DMS79 (cell line): ENCODE results near the gene FAM50A.
A peak's percentile ranks its signal among the peaks of the same experiment; 100 is the strongest.

Experiments
- DNase-seq: peaks from one replicate; lab custom pipeline; 2025; lab: John Stamatoyannopoulos, UW

FAM50A gene

DNA sequence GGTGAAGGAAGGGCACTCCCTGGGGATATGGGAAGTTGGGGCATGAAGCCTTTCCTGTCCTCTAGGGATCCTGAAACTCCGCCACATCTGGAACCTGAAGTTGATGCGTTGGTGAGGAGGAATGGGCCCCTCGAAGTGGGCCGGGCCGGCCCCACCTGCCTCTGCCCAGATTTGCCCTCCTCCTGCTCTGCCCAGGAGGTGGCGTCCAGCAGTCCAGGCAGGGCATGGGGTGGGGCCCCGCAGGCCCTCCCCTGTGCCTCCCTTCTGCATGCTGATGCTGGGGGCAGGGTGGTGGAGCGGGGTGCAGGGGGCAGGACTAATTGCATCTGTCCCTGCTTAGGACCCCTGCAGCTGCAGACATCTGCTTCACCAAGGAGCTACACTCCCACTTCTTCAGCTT is 30.8 kb upstream of the FAM50A start:
- no peak for DNase-seq

DNA sequence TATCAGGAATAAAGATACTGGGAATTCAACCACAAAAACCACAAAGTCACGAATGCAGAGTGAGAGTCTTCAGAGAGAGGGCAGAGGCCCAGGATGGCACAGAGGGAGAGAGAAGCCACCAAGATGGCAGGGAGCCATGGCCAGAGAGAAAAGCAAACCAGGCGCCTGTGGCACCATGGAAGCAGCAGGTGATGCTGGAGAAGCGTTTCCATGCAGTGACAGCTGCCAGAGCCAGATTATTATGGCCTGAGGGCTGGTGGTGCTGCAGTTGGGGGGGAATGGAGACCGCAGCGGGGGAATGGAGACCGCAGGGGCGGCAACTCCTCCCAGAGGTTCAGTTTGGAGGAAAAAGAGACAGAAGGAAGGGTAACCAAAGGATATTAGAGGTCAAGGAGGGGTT is 26.8 kb upstream of the FAM50A start:
- peak; percentile 39 for DNase-seq

GRCh38 chrX:154419189-154419588 is 24.8 kb upstream of the FAM50A start:
- DNase-seq, result no peak

DNA sequence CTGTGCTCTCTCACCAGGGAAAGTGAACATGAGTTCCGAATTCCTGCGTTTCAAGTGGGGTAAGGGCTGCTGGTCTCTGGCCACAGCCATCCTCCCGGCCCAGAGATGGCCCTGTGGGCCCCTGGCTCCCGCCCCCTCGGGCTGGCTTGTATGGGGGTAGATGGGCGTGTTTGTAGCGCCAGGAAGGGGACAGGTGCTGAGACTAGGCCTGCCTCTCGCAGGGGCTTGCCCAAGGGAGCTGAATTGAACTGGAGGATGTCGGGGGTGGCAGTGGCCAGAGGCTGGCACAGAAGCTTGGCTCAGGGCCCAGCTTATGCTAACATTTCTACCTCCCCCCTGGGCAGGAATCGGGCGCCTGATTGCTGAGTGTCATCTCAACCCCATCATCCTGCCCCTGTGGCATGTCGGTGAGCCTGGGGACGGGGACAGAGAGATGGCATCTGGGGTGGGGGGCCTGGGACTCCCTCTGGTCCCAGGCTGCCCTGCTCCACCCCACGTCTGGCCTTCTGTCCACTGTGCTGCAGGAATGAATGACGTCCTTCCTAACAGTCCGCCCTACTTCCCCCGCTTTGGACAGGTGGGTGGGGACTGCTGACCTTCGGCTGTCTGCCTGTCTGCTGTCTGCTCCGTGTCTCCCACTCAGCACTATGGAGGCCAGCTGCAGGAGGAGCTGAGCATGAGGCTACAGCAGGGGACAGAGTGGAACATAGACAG is 24.1 kb upstream of the FAM50A start:
- peak; percentile 50 for DNase-seq

DNA sequence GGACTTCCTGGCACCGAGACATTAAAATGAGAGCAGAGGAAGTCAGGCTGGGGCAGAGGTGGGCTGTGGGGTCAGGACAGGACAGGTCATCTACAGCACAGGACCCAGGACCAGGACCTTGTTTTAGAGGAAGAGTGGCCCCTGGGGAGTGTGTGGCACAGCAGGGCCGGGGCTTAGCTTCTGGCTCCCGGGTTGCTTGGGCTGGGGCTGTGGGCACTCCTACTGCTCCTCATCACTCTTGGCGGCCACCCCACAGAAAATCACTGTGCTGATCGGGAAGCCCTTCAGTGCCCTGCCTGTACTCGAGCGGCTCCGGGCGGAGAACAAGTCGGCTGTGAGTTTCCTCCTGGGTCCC is 23.6 kb upstream of the FAM50A start:
- DNase-seq, result no peak

DNA sequence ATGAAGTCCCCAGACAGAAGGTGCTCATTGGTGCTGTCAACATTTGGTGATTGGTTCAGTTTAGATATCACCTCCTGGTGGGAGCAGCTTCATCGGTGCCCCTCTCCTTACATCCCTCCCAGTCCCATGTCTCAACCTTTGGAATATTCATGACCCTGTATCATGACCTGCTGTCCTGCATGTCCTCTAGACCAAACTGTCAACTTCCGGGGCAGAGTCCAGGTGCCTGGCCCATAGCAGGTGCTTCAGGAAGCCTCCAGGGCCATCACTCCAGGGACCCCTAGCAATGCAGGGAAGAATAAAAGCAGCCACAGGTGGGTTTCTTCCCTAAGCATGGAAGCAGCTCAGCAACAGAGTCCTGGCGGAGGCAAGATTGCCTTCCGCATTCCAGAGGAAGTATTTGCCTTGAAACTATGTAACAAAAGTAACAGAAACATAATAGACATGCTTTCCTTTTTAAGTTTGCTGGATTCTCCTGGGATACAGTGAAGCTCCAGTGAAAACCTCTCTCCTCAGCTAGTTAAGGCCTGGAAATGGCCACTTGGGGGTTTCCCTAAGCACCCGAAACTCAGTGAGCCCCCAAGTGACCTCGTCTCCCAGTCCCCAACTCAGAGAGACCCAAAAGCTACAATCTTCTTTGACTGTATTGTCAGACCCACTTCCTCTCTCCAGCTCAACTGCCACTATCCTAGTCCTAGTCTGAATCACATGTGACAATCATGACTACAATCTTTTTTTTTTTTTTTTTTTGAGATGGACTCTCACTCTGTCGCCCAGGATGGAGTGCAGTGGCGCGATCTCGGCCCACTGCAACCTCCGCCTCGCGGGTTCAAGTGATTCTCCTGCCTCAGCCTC is 16.8 kb upstream of the FAM50A start:
- no peak for DNase-seq

- peak; percentile 65 for DNase-seq
Measured at GRCh38 chrX:154428176-154429171, 15.5 kb upstream of the FAM50A start, which contains the start of gene ATP6AP1. Gene ATP6AP1, plus strand, starts transcription at chrX:154428677. Its CDS starts 16 bp downstream, at chrX:154428693.

GRCh38 chrX:154429711-154430110 is 14.2 kb upstream of the FAM50A start:
- DNase-seq, result no peak

DNA sequence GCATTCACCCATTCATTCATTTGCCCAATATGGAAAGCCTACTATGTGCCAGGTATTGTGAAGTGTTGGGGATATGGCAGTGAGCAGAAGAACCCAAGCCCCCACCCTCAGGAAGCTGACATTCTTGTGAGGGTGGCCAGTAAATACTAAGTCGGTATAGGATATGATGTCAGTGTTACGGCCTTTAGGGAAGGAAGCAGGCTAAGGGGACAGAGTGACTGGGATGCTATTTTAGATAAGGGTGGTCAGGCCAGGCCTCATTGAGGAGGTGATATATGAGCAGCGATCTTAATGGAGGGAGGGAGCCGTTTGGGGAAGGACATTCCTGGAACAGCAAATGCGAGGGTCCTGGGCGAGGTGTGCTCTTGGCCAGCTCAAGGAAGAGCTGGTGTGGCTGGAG is 13.5 kb upstream of the FAM50A start:
- no peak for DNase-seq

DNA sequence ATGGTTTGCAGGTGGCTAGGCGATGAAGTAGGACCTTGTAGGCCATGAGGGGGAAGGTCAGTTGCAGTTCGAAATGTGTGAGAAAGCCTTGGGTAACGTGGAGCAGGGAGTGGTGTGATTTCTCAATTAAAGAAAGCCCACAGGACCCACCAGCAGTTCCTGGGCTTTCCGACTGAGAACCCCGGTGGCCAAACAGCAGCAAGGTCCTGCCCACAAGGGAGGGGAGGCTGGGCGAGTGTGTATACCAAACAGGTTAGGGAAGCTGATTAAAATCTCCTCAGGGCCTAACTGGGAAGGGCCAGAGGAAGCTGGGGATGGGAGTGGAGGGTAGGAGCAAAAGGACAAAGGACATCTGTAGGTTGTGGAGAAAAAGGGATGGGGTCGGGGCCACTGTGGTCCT is 13.0 kb upstream of the FAM50A start:
- DNase-seq, result no peak

- DNase-seq, result no peak
Measured at GRCh38 chrX:154431341-154431740, 12.6 kb upstream of the FAM50A start.

DNA sequence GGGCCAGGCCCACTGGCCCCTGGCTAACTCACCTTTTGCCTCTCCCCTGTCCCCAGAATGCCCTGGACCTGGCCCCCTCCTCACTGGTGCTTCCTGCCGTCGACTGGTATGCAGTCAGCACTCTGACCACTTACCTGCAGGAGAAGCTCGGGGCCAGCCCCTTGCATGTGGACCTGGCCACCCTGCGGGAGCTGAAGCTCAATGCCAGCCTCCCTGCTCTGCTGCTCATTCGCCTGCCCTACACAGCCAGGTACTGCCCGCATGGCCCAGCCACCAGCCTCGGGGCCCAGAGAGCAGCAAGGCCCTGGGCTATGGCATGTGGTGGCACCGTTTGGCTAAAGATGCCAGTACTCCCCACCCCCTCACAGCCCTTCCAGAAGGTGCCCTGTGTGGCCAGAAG is 11.7 kb upstream of the FAM50A start:
- no peak for DNase-seq

GRCh38 chrX:154433605-154434004 is 10.3 kb upstream of the FAM50A start:
- DNase-seq, result no peak

DNA sequence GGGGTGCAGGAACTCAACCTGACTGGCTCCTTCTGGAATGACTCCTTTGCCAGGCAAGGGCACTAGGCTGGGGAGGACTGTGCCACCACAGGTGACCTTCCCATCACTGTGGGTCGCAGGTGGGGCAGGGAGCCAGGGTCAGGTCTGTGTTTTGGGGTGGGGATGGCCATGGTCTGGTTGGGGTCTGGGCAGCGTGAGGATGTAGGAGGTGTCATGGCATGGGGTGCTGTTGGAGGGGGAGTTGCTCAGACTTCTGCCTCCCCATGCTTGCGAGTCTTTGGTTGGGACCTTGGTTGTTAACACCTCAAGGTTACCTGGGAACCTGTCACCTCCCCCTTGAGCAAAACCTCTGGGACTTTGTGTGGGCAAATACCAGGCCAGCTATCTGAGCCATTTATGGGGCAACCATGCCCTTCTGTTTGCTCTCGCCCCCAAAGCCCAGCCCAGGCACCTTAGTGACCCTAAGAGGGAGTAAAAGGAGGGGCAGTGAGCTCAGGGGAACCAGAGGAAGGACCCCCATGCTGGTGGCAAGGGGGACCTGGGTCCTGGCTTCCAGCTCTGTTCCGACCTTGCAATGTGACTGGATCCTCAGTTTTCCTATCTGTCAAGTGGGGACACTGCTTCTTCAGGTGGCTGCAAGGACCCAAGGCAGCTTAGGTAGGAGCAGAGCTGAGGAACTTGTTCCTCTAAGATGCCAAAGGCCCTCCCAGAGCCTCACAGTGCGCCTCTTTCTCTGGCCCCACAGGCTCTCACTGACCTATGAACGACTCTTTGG is 9.4 kb upstream of the FAM50A start:
- no peak for DNase-seq

DNA sequence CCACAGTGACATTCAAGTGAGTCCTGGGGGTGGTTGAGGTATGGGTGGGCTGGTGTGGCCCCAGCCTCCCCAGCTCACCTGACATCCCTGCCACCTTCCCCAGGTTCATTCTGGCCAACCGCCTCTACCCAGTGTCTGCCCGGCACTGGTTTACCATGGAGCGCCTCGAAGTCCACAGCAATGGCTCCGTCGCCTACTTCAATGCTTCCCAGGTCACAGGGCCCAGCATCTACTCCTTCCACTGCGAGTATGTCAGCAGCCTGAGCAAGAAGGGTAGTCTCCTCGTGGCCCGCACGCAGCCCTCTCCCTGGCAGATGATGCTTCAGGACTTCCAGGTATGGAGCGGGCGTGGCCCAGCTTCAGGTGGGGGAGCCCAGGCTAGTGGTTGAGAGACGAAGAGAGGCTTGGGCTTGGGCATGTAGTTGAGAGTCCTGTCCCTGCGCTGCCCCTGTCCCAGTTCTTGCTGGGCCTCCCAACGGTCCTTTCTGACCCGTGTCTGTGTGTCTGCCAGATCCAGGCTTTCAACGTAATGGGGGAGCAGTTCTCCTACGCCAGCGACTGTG is 8.7 kb upstream of the FAM50A start:
- DNase-seq, result no peak

GRCh38 chrX:154436374-154436982 is 7.5 kb upstream of the FAM50A start:
- no peak for DNase-seq

- DNase-seq, result no peak
Measured at GRCh38 chrX:154436983-154437752, 6.8 kb upstream of the FAM50A start, which contains the start of gene GDI1. Gene GDI1, plus strand, starts transcription at chrX:154437154. Its CDS starts 101 bp downstream, at chrX:154437255.

DNA sequence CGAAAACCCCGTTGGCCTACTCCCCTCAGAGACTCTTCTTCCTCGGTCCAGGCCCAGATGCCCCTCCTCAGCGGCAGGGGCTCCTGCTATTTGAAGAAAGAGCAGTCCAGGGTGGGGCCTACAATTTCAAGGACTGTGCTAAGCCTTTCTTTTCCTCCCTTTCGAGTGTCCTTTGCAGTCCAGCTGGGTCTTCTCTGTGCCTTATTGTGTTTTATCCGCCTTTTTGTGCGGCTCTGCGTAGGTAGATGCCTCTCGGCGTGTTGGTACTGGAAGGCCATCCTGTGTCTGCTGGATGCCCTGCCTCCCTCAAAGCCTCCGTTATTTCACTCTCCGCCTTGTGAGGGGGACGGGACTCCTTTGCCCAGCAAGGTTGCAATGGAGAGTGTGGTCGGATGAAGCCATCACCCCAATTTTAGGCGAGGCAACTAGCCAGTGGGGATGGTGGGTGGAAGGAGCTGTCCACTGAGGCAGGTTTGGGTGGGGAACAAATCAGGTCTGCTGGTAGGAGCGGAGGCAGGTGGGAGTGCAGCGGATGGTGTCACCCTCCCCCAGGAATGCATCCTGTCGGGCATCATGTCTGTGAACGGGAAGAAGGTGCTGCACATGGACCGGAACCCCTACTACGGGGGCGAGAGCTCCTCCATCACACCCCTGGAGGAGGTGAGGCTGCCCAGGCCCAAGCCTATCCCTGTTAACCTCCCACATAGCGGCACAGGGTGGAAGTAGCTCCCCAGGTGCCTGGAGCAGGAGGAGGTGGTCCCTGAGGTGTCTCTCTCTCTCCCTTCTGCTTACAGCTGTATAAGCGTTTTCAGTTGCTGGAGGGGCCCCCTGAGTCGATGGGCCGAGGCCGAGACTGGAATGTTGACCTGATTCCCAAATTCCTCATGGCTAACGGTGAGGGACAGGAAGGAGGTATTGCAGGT is 5.7 kb upstream of the FAM50A start:
- DNase-seq, result no peak

DNA sequence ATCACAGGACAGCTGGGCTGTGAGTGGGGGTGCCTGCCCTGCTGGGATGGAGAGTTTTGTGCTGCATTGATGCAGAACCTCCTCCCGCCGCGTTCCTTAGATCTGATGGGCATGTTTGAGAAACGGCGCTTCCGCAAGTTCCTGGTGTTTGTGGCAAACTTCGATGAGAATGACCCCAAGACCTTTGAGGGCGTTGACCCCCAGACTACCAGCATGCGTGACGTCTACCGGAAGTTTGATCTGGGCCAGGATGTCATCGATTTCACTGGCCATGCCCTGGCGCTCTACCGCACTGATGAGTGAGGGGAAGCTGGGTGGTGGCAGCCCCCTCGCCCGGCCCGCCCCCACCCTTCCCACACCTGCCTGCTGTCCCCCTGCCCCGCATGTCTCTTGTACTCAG is 4.1 kb upstream of the FAM50A start:
- no peak for DNase-seq
